Measurements from ENCODE around the gene LOXL3. TPM values are rescaled to one million over a fixed set of nuclear protein-coding genes. Genes with fewer than 3 reads are reported as not detected.
A peak's percentile ranks its signal among the peaks of the same experiment; 100 is the strongest.

The LOXL3 gene
- total RNA-seq, 4 donors from 2014 or later = 0.48 to 4.3 (median 3.2) TPM; not detected in 1

GRCh38 chr2:74532222-74532621 lies 21.5 kb downstream of the LOXL3 start:
- H3K4me3 ChIP-seq = no peak overlapping the region
- H3K9me3 ChIP-seq = no peaks in the 10 kb centered on the region
- TF ChIP-seq POLR2A (IDR thresholded peaks at IDR 0.05) (no peak), CTCF (IDR thresholded peaks at IDR 0.05) (peak in 4 of 6 experiments; percentile 7 to 46 (median 24))
- H3K4me1 ChIP-seq = peaks cover 18 to 44% (median 28%) of the 10 kb centered on the region in 3 donors
- peaks cover 0 to 28% (median 13%) of the 10 kb centered on the region in 3 donors for H3K36me3 ChIP-seq
- intact Hi-C loops (cut with DNase I) = no loop called here
- no peak overlapping the region for H3K27ac ChIP-seq
- H3K27me3 ChIP-seq = peaks cover 0 to 3% (median 0%) of the 10 kb centered on the region in 4 donors
- DNase-seq = no peak

GRCh38 chr2:74531666-74532065 lies 22.1 kb downstream of the LOXL3 start:
- DNase-seq = no peak
- Histone ChIP-seq H3K4me3 (no peak overlapping the region), H3K36me3 (peaks cover 2 to 34% (median 19%) of the 10 kb centered on the region in 3 donors), H3K4me1 (peaks cover 18 to 44% (median 28%) of the 10 kb centered on the region in 3 donors), H3K27ac (no peak overlapping the region), H3K27me3 (no peaks in the 10 kb centered on the region), H3K9me3 (no peaks in the 10 kb centered on the region)
- TF ChIP-seq CTCF (IDR thresholded peaks at IDR 0.05) = no peak
- no peak for TF ChIP-seq POLR2A (IDR thresholded peaks at IDR 0.05)
- WGBS, 2 donors = 52 to 84% methylated on average over 6 of the region's 7 CpGs
- intact Hi-C loops (cut with DNase I) = no loop called here

GRCh38 chr2:74530239-74531187 lies 23.2 kb downstream of the LOXL3 start:
- H3K27me3 ChIP-seq = no peaks in the 10 kb centered on the region
- H3K36me3 ChIP-seq = peaks cover 7 to 45% (median 21%) of the 10 kb centered on the region in 3 donors
- no peaks in the 10 kb centered on the region for H3K9me3 ChIP-seq
- peak overlapping the region; percentile 90 to 95 (median 91) for H3K27ac ChIP-seq
- 2 to 17% methylated on average over 3 to 19 of the region's 54 CpGs for WGBS, 2 donors
- no peak for DNase-seq
- TF ChIP-seq POLR2A (IDR thresholded peaks at IDR 0.05) (no peak), CTCF (IDR thresholded peaks at IDR 0.05) (no peak)
- intact Hi-C loops (cut with DNase I) = no loop called here
- peak overlapping the region; percentile 83 to 98 (median 90) for H3K4me3 ChIP-seq
- H3K4me1 ChIP-seq = peaks cover 18 to 56% (median 28%) of the 10 kb centered on the region in 3 donors

- peaks cover 18 to 58% (median 28%) of the 10 kb centered on the region in 3 donors for H3K4me1 ChIP-seq
- H3K27me3 ChIP-seq = no peaks in the 10 kb centered on the region
- TF ChIP-seq POLR2A (IDR thresholded peaks at IDR 0.05) (peak in 3 of 4 donors; percentile 68 to 86 (median 76)), CTCF (IDR thresholded peaks at IDR 0.05) (peak in 2 of 6 experiments; percentile 8 to 57)
- peak; percentile 92 for DNase-seq
- H3K9me3 ChIP-seq = no peaks in the 10 kb centered on the region
- peak within 1 kb of the TSS; percentile 90 to 95 (median 91) for H3K27ac ChIP-seq
- peak within 1 kb of the TSS; percentile 83 to 98 (median 90) for H3K4me3 ChIP-seq
- 0% methylated on average over 28 of the region's 87 CpGs; no CpG with 5 or more reads in 1 of the 2 donors for WGBS, 2 donors
- intact Hi-C loops (cut with DNase I) = loop anchor here (5.0 kb wide), 1 partner anchor 47 kb away; the partner anchor contains the start of genes CCDC142 and TTC31
- peaks cover 7 to 47% (median 21%) of the 10 kb centered on the region in 3 donors for H3K36me3 ChIP-seq
Measured at GRCh38 chr2:74529357-74530238, 24.1 kb downstream of the LOXL3 start, which contains the start of the genes AUP1 and HTRA2. Gene AUP1 (minus strand): TSS chr2:74529706. CDS start chr2:74529629, 77 bp downstream. Gene HTRA2 (plus strand): TSS chr2:74529933. CDS start chr2:74530007, 74 bp downstream.
